HG02798 (cell line): Measurements from ENCODE around the gene PIK3C2G.

ENCODE experiments used
- ATAC-seq: cut with Tn5 transposase; IDR thresholded peaks from one replicate; pipeline ENCODE4 v1.9.1; 2021; ENCODE audit warnings: mild to moderate bottlenecking; ENCODE audit not compliant: unreplicated experiment, poor library complexity

PIK3C2G gene

DNA sequence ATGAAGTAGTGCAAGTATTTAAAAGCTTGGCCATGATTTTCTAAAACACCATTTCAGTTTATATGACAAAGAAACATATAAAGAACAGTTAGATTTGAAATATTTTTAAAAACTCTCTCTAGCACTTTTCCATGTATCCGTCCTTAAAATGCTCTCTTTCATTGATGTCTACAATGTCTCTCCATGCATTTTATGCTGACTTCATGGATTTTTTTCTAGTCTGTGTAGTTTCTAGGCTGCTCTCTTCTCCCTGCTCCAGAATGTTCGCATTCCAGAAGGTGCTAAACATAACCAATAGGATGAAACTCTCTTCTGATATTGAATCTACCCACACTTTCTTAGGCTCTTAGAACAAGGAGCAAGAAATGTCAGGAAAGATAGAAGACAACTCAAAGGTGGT, 351.7 kb downstream of the PIK3C2G start:
- ATAC-seq = no peak

DNA sequence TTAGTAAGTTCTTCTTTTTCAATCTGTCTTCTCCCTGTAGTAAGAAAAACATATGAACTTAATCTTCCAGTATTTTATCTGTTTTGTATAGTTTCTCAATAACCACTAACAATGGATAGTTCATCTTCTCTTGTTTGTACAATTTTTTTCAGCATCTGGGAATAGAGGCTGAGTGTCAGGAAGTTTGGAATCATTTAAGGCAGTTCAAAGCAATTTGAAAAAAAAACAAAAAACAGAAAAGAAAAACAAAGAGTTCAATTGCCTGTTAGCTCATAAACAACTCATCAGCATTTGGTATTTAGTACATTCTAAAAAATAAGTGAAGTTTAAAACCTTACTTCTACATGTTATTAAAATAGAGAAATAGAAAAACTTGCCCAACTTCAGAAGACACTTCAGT, 359.7 kb downstream of the PIK3C2G start:
- ATAC-seq = no peak

DNA sequence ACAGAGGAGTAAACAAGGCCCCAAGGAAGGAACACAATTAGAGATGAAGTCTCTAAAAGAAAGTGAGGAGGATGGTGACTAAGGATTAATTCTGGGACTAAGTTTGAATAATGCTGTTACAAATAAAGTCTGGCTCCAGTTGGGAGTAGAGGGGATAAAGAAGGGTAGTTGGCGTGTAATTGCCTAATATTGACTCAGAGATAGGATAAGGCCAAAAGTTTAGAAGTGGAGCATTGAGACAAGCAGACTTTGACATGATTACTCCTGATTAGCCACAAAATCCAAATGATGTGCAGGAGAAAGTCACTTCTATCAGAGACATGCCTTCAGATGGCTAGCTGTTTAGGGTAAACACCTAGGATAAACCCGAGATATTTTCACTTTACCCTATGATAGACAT, 368.1 kb downstream of the PIK3C2G start:
- ATAC-seq = no peak

- no peak for ATAC-seq
Observed at GRCh38 chr12:18629916-18630315, 368.6 kb downstream of the PIK3C2G start.

GRCh38 chr12:18631339-18631738, 370.0 kb downstream of the PIK3C2G start:
- ATAC-seq = no peak

GRCh38 chr12:18632848-18633247, 371.5 kb downstream of the PIK3C2G start:
- ATAC-seq = no peak

DNA sequence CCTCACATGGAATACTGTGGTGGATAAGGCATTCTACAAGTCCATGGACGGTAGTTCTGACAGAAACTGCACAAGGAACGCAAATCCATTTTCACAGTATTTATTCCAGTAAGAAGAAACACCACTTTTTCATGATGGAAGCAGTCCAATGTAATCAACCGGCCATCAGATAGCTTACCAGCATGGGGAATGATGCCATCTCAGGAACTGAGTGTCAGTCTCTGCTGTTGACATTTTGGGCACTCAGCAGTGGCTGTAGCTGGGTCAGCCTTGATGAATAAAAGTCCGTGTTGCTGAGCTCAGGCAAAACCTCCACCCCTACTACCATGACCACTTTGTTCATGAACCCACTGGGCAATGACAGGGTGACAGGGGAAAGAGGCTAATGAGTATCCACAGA, 373.1 kb downstream of the PIK3C2G start:
- ATAC-seq = no peak

GRCh38 chr12:18640321-18640955, 379.1 kb downstream of the PIK3C2G start:
- no peak for ATAC-seq

DNA sequence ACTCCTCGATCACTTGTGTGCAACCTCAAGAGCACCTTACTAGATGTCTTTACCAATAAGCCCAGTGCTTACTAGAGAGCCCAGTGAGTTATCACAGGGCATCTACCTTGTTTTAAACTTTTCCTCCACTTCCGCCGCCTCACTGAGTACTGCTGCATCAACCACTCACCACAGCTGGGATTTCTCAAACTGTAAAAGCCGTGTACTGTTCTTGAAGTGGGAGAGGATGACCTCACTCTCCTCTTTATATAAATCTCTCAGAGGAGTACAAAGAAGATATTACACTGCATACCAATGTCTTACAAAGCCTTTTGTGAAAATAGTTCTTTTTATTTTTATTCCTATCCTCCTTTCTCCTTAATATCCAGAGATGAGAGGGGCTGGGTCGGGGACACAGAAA, 382.4 kb downstream of the PIK3C2G start:
- no peak for ATAC-seq

- no peak for ATAC-seq
Observed at GRCh38 chr12:18644564-18644963, 383.2 kb downstream of the PIK3C2G start.

- ATAC-seq = no peak
Observed at GRCh38 chr12:18646286-18646890, 385.1 kb downstream of the PIK3C2G start.

- no peak for ATAC-seq
Observed at GRCh38 chr12:18651525-18651924, 390.2 kb downstream of the PIK3C2G start.

- no peak for ATAC-seq
Observed at GRCh38 chr12:18652596-18652995, 391.3 kb downstream of the PIK3C2G start.

DNA sequence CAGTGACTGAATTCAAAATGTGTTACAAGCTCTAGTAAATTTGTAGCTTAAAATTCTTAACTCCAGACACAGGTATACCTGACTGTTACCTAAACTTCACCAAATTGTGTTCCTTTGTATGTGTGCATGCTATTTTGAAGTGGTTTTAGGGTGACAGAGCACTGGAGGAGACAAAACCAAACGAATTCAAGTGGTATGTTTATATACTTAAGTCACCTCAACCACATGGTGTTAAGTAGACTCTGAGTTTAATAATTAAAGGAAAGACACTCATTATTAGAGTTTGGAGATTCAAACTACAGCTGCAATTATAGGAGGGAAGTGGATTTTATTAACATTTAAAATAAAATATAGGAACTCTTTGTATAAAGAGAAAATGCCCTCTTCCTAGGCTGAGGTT, 392.1 kb downstream of the PIK3C2G start:
- ATAC-seq = no peak

DNA sequence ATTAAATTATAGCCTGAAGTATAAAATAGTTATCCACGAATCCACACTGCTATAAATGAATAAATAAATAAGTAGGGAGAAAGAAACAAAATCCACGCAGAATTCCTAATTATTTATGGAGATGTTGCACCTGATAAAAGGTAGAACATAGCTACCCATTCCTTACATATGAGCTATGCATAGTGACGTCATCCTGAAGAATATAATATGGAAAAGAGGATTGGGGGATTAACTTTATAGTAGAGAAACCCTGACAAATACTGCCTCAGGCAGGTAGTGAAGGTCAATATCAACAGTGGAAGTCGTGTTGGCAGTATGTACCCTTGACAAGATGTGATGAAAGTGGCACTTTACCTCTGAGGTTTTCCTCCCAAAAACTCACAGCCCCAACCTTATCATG, 394.0 kb downstream of the PIK3C2G start:
- ATAC-seq = no peak

GRCh38 chr12:18658179-18658578, 396.9 kb downstream of the PIK3C2G start:
- ATAC-seq = no peak

GRCh38 chr12:18658829-18659228, 397.5 kb downstream of the PIK3C2G start:
- no peak for ATAC-seq

DNA sequence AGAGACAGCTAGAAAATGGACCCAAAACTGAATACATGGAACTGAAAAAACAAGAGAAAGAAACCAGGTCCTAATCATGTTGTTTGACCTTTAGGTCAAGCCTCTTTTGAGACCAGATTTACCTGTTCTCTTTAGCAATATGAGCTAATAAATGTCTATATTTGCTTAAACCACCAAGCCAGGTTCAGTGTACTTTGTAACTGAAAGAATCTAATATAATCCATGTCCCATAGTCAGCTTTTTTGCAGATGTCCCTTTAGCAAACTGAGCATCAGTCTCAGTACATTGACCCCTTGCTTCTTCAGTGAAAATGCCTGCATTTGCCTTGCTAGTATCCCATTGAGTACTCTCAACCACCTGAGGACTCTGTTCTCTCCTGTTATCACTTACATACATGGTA, 414.8 kb downstream of the PIK3C2G start:
- ATAC-seq = no peak

GRCh38 chr12:18676996-18677588, 415.8 kb downstream of the PIK3C2G start:
- ATAC-seq = no peak

DNA sequence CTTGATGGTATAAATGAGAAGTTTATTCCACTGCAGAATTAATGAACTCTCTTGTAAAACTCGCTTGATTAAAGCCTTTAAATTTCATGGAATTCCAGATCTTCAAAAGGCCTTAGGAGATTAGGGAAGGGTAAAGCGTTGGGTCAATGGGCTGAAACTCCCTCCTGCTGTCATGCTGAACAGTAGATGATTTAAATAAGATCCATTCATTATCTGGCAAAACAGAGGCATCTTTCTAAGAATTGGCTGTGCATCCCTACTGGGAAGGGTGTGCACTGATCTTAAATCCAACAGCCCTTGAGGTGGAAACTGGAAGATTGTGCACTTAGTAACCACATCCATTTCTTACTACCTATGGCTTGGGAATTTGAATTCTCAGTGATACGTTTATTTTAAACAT, 420.5 kb downstream of the PIK3C2G start:
- no peak for ATAC-seq

DNA sequence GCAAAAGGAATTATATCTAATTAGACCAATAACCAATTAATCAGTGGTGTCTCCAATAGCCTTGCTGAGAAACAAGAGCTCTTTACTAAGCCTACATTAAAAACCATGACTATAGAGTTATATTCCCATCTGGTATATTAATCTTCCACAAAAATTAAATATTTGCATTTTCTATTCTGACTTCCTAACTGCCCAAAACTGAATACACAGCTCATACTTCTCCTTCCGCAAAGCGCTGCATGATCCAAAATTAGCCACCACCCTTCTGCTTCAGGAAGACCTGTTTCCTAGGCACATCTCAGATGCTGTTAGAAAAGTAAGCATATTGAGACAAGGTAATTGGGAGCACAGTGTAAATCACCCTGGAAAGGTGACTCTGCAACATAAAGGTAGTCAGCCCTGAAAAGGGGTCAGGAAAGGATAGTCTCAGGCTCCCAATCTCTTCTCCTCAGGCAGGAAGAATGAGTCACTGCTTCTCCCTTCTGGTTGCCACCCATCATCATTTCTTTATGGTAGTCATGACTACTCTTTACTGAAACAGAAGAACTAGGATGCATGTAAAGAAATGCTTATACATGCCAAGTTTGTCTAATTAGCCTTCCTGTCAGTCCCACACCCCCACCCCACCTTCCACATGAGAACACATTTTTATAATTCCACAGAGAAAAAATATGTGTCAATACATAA, 422.2 kb downstream of the PIK3C2G start:
- no peak for ATAC-seq
